GM19468 (cell line): Measurements from ENCODE around the gene TRIL.

Experiments used
- ATAC-seq: cut with Tn5 transposase; IDR thresholded peaks from one replicate; pipeline ENCODE4 v1.9.1; 2021; ENCODE audit warnings: mild to moderate bottlenecking, moderate library complexity, moderate number of reproducible peaks; ENCODE audit not compliant: unreplicated experiment; ENCODE audit errors: extremely low read depth

The TRIL gene

GRCh38 chr7:28958235-28958979 lies at the start of gene TRIL:
Gene TRIL, minus strand, starts transcription at chr7:28958330. Its CDS starts 284 bp downstream, at chr7:28958046.
- no peak for ATAC-seq

GRCh38 chr7:29007127-29007526 lies 49.0 kb upstream of the TRIL start:
- ATAC-seq, result no peak

GRCh38 chr7:29005829-29006228 lies 47.7 kb upstream of the TRIL start:
- ATAC-seq, result no peak

- no peak for ATAC-seq
Observed at GRCh38 chr7:29005406-29005805, 47.3 kb upstream of the TRIL start.

GRCh38 chr7:29003703-29004102 lies 45.6 kb upstream of the TRIL start:
- ATAC-seq, result no peak

- ATAC-seq, result no peak
Observed at GRCh38 chr7:29000717-29001076, 42.6 kb upstream of the TRIL start.

- no peak for ATAC-seq
Observed at GRCh38 chr7:28999895-29000716, 42.0 kb upstream of the TRIL start.

GRCh38 chr7:28999427-28999826 lies 41.3 kb upstream of the TRIL start:
- ATAC-seq, result no peak

GRCh38 chr7:28998105-28998504 lies 40.0 kb upstream of the TRIL start:
- no peak for ATAC-seq

GRCh38 chr7:28996836-28997235 lies 38.7 kb upstream of the TRIL start:
- no peak for ATAC-seq

- ATAC-seq, result no peak
Observed at GRCh38 chr7:28993371-28993770, 35.2 kb upstream of the TRIL start.

GRCh38 chr7:28992798-28993197 lies 34.7 kb upstream of the TRIL start:
- ATAC-seq, result no peak

GRCh38 chr7:28990200-28990960 lies 32.2 kb upstream of the TRIL start:
- ATAC-seq, result no peak

- ATAC-seq, result no peak
Observed at GRCh38 chr7:28989211-28989980, 31.3 kb upstream of the TRIL start.

GRCh38 chr7:28988810-28989209 lies 30.7 kb upstream of the TRIL start:
- no peak for ATAC-seq

- ATAC-seq, result no peak
Observed at GRCh38 chr7:28988091-28988490, 30.0 kb upstream of the TRIL start.

- no peak for ATAC-seq
Observed at GRCh38 chr7:28986765-28987110, 28.6 kb upstream of the TRIL start.

- no peak for ATAC-seq
Observed at GRCh38 chr7:28986028-28986764, 28.1 kb upstream of the TRIL start.

- no peak for ATAC-seq
Observed at GRCh38 chr7:28984631-28985030, 26.5 kb upstream of the TRIL start.

- ATAC-seq, result no peak
Observed at GRCh38 chr7:28984217-28984616, 26.1 kb upstream of the TRIL start.
